HG03342 (cell line): ENCODE results near the gene KCNG2.

Source experiments
- ATAC-seq: cut with Tn5 transposase; IDR thresholded peaks from one replicate; pipeline ENCODE4 v1.9.1; 2021; ENCODE audit warnings: mild to moderate bottlenecking, moderate library complexity; ENCODE audit not compliant: unreplicated experiment

The KCNG2 gene

DNA sequence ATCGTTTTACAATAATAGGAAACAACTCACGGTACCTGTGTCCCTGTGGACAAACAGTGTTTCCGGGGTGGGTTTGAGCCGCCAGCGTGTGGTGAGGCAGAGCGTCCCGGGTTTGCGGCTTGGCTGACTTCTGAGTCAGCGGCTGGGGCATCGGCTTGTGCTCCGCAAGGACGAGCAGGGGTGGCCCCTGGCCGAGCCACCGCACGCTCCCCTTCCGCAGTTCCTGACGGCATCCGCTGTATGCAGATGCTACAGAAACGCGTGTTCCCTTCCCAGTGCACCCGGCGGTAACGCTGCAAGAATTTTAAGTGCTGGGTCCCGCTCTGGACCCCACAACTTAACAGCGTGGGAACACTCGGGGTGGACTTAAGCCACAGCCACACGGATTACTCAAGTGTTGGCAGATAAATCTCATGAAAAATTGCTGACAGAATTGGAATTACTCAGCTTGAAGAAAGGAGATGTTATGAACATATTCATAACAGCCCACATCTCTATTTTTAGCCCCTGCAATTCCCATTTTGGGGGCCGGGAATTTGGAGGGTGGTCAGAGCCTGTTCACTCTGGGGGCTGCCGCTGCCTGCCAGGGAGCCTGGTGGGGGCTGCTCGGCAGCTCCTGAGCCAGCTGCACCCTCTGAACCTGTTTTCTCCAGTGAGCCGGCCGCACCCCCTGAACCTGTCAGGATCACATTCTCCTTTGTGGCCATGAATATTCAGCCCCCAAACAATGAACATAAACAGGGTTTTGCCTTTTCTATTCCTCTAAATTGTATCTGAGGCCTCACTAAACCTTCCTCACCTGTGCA, 12.6 kb upstream of the KCNG2 start:
- no peak for ATAC-seq

GRCh38 chr18:79785831-79786230, 11.9 kb upstream of the KCNG2 start:
- ATAC-seq = no peak

DNA sequence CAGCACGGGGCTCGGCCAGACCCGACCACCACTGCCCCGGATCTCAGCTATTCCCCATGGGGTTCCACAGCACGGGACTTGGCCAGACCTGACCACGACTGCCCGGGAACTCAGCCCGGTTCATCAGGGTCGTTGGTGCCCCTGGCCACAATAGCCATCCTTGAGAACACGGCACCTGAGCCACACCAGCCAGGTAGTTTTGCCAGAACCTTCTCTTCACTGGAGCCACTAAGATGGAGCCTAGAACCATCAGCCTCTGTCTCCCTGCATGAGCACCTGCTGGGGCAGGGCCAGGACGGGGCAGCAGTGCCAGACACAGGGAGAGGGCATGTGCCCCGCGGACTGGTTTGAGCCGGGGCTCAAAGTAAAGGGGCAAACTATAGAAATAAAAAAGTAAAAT, 11.4 kb upstream of the KCNG2 start:
- no peak for ATAC-seq

GRCh38 chr18:79786786-79787526, 10.8 kb upstream of the KCNG2 start:
- no peak for ATAC-seq

GRCh38 chr18:79787527-79787864, 10.2 kb upstream of the KCNG2 start:
- ATAC-seq = no peak

DNA sequence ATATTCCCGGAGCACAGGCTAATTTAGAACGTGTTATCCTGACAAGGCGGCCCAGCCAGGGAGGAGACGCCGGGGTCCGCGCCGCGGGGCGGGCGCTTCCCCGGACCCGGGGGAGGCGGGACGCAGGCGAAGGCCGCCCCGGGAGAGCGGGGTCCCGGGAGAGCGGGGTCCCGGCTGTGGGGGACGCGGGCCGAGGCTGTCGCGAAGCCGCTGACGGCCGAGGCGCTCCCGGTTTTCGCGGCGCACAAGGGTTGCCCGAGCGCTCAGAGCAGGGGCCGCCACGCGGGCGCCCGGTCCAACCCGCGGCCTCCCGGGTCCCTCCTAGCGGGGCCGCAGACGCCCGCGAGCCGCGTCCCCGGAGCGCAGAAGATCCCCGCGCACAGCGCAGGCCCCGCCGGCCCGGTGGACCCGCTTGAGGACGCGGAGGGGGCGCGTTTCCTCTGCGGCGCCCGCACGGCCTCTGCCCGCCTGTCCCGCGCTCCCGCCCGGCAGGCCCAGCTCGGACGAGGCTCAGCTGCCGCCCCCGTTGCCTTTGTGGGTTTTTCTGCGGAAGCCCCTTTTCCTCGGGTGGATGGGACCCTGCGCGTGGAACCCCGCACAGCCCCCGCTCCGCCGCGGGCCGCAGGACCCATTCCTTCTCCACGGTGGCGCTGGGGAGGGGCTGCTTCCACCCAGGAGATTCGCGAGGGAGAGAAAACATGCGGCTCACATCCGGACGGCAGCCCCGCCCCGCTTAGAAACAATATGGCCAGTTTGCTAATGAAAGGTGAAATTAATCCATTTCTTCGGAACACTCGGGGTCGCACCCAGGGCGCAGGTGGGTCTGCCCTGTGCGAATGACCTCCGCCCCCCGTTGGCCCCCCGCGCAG, 9.6 kb upstream of the KCNG2 start:
- ATAC-seq = no peak

GRCh38 chr18:79788734-79789085, 9.0 kb upstream of the KCNG2 start:
- ATAC-seq = no peak

DNA sequence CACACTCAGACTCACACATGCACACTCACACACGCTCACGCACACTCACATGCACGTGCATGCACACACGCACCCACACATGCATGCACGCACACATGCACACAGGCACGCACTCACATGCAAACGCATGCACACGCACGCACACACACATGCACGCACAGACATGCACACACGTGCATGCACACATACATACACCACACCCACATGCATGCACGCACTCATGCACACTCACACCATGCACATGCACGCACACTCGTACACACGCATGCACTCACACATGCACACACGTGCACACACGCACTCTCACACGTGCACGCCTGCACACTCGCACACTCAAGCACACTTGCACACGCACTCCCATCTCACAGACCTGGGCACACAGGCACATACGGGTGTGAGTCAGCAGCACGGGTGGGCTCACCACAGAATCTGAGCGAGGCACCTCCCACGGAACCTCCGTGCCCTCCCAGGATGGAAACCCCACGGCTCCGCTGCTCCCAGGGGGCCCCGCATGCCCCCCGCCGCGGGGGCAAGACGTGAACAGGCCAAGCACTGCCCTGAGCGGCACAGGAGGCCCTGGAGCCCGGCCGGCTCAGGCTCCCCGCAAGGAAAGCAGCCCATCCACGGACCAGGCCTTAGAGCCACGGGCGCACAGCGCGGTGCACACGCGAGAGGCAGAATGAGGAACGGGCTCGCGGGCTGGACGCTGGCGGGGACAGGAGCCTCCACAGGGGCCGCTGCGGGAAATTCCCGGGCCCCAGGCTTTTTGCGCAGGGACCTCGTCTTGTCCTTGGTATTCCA, 8.4 kb upstream of the KCNG2 start:
- no peak for ATAC-seq

GRCh38 chr18:79789901-79790890, 7.5 kb upstream of the KCNG2 start:
- ATAC-seq = no peak

GRCh38 chr18:79790996-79791972, 6.5 kb upstream of the KCNG2 start:
- no peak for ATAC-seq

GRCh38 chr18:79792096-79792987, 5.4 kb upstream of the KCNG2 start:
- ATAC-seq = no peak

DNA sequence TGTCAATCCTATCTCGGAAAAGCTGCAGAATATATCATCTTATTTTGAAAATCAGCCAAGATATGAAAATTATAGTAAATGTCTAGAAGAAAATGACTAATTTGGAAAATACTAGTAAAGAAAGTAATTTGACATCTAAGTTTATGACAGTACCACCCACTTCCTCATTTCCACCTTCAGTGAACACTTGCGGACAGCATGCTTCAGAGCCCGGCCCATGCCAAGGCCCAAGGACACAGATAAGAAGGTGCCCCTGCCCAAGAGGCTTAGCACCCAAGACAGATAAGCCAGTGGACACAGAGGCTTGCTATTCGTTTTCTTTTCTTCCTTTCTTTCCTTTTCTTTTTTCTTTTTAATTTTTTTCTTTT, 4.8 kb upstream of the KCNG2 start:
- no peak for ATAC-seq

DNA sequence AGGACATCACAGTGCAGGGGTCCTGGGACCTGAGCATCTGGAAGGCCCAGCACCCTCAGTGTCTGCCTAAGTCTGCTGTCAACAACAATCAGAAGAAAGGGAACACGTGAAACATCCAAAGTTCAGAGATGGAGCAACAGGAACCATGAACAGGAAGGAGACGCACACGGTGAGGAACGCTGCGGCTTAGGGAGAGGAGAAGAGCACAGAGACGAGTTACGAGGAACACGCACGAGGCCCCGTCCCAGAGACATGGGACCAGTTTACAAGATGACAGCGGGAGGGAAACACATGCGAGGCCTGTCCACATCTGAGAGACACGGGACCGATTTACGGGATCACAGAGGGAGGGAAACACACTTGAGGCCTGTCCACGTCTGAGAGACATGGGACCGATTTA, 2.9 kb upstream of the KCNG2 start:
- ATAC-seq = no peak

DNA sequence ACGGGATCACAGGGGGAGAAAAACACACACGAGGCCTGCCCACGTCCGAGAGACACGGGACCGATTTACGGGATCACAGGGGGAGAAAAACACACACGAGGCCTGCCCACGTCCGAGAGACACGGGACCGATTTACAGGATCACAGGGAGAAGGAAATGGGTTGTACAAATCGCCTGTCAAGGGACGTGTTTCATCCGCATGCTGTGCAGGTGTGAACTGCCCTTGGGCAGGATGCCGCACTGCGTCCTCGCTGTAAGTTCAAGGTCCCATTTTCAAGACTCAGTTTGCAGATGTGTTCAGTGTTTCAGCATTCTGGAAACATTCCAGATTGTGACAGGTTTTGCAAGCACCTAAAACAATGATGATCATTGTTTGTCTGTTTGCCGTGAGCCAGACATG, 2.3 kb upstream of the KCNG2 start:
- ATAC-seq = no peak

- ATAC-seq = no peak
Observed at GRCh38 chr18:79796016-79796415, 1.7 kb upstream of the KCNG2 start.

- no peak for ATAC-seq
Observed at GRCh38 chr18:79796531-79797405, 970 bp upstream of the KCNG2 start.
